Thoracic aorta (tissue), 2 donors: ENCODE measurements around the gene LNP1. TPM values are rescaled to one million over a fixed set of nuclear protein-coding genes. Genes with fewer than 3 reads are reported as not detected.
"Not testable (repeated sequence)": the region's sequence is repeated elsewhere in the genome, so short reads cannot be mapped to it uniquely, and the experiment has no call there.

ENCODE experiments used
- ATAC-seq: fragments of 150-250 bp; one replicate; pipeline ENCODE4 v1.8.0; 2017; ENCODE audit warnings: low read depth; ENCODE audit not compliant: insufficient number of reproducible peaks, low FRiP score
- DNase-seq: peaks from one replicate; pipeline ENCODE4 v3.0.0-alpha.2; 2020; ENCODE audit warnings: low spot score
- H3K27ac ChIP-seq, 2 donors: fragments of 200-600 bp; sonication (generic); 1 replicate in 1 of 2; 2 replicates in 1 of 2; pipeline ENCODE4 v1.5.1; 2016; ENCODE audit warnings: mild to moderate bottlenecking in 2 of 2, moderate library complexity in 2 of 2
- H3K27me3 ChIP-seq: fragments of 200-600 bp; sonication (generic); replicated peaks from 2 replicates; pipeline ENCODE4 v1.6.0; 2016; ENCODE audit warnings: mild to moderate bottlenecking; ENCODE audit not compliant: insufficient read depth
- H3K36me3 ChIP-seq: fragments of 200-600 bp; sonication (generic); one replicate; pipeline ENCODE4 v1.5.1; 2016
- H3K4me1 ChIP-seq, 2 donors: fragments of 200-600 bp; sonication (generic); 1 replicate in 1 of 2; 2 replicates in 1 of 2; pipeline versions ENCODE4 v1.5.1 to v1.6.0; 2016; ENCODE audit warnings: low read depth in 2 of 2, mild to moderate bottlenecking in 1 of 2; ENCODE audit not compliant: control insufficient read depth in 1 of 2
- H3K4me3 ChIP-seq: fragments of 200-600 bp; sonication (generic); 2 replicates; pipeline ENCODE4 v1.5.1; 2016; ENCODE audit warnings: mild to moderate bottlenecking
- H3K9me3 ChIP-seq: fragments of 200-600 bp; sonication (generic); 2 replicates; pipeline ENCODE4 v1.5.1; 2016
- total RNA-seq, 2 donors: library from RNA; depleted of rRNA; stranded (reverse); fragments of >200 nt; gene quantifications; one replicate each; pipeline versions ENCODE4 v1.1.0 to v1.2.3, GENCODE V29; 2016
- TF ChIP-seq, protein P1 (sequence below): fragments of 200-600 bp; sonication (generic); IDR thresholded peaks from one replicate; pipeline ENCODE4 v1.5.1; 2019; ENCODE audit warnings: antibody characterized with exemption

Gene LNP1, protein sequence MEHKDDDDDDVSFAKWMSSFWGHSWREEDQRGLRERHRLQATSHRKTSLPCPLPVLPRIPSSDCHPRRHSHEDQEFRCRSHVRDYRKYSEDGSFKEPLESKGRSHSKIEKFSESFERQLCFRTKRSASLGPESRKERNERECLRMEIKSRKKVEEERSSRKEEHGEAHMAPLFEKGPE
- total RNA-seq, result 10 to 100 TPM in 1 of 2 donors, 1 to 10 TPM in 1; 3.0 to 11.4 TPM

DNA sequence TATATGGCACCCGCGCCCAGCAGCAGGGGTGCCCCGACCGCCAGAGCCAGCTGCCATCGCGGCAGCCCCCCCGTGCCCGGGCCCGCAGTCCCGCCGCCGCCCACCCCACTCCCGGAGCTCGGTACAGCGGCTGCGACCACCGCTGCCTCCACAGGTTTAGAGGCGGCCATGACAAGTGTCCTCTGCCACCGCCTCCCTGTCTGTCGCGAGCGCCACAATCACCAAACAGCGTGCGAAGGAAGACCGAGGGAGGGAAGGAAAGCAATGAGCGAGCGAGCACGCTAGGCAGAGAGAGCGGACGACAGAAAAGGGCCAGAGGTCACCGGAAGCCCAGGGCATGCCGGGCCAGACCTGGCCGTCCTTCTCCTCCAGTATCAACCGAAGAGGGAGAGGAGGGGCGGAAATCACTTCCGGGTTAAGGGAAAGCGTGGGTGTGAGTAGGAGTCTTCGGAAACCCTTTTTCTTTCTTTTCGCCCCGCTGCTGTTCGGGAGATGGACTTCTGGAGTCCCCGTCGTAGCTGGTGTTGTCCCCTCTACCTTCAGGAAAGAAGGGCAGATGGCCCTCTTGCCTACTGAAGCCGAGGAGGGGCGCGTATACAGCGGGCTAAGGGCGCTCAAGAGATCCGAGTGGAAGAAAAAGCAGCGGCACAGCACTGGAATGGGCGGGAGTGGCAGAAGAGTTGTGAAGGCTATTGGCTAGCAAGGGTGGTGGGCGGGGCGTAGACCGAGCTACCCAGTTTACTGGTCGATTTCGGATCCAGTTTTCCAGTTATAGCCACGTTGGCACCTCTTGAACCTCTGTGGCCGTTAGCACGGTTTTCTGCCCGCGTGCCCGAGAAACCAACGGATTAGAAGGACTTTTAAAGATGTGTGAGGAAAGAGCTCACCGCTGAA, at the start of gene LNP1, which contains the start of gene TOMM70:
Gene LNP1, plus strand, starts transcription at position 760 of the 894 bp plus-strand sequence. CDS start 28,191 bp downstream, outside the sequence.
Gene TOMM70, minus strand, starts transcription at position 310 of the 894 bp plus-strand sequence. Its CDS starts 140 bp downstream, at position 170.
- ATAC-seq, result peak; percentile 100
- Histone ChIP-seq H3K4me1 (peaks cover 25 to 39% of the 10 kb centered on the region in 2 donors), H3K36me3 (no peaks in the 10 kb centered on the region), H3K27ac (peak within 1 kb of the TSS; percentile 93 to 95), H3K27me3 (no peaks in the 10 kb centered on the region), H3K9me3 (no peaks in the 10 kb centered on the region), H3K4me3 (peak within 1 kb of the TSS; percentile 98)
- peak; percentile 95 for DNase-seq
- TF ChIP-seq, protein P1, sequence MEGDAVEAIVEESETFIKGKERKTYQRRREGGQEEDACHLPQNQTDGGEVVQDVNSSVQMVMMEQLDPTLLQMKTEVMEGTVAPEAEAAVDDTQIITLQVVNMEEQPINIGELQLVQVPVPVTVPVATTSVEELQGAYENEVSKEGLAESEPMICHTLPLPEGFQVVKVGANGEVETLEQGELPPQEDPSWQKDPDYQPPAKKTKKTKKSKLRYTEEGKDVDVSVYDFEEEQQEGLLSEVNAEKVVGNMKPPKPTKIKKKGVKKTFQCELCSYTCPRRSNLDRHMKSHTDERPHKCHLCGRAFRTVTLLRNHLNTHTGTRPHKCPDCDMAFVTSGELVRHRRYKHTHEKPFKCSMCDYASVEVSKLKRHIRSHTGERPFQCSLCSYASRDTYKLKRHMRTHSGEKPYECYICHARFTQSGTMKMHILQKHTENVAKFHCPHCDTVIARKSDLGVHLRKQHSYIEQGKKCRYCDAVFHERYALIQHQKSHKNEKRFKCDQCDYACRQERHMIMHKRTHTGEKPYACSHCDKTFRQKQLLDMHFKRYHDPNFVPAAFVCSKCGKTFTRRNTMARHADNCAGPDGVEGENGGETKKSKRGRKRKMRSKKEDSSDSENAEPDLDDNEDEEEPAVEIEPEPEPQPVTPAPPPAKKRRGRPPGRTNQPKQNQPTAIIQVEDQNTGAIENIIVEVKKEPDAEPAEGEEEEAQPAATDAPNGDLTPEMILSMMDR, result no peak

DNA sequence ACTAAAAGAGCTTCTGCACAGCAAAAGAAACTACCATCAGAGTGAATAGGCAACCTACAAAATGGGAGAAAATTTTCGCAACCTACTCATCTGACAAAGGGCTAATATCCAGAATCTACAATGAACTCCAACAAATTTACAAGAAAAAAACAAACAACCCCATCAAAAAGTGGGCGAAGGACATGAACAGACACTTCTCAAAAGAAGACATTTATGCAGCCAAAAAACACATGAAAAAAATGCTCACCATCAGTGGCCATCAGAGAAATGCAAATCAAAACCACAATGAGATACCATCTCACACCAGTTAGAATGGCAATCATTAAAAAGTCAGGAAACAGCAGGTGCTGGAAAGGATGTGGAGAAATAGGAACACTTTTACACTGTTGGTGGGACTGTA, 49.6 kb upstream of the LNP1 start:
- not testable (repeated sequence) for DNase-seq, H3K27ac ChIP-seq, H3K4me1 ChIP-seq, H3K27me3 ChIP-seq, H3K4me3 ChIP-seq, ATAC-seq, H3K9me3 ChIP-seq
- peaks cover 32% of the 10 kb centered on the region for H3K36me3 ChIP-seq

DNA sequence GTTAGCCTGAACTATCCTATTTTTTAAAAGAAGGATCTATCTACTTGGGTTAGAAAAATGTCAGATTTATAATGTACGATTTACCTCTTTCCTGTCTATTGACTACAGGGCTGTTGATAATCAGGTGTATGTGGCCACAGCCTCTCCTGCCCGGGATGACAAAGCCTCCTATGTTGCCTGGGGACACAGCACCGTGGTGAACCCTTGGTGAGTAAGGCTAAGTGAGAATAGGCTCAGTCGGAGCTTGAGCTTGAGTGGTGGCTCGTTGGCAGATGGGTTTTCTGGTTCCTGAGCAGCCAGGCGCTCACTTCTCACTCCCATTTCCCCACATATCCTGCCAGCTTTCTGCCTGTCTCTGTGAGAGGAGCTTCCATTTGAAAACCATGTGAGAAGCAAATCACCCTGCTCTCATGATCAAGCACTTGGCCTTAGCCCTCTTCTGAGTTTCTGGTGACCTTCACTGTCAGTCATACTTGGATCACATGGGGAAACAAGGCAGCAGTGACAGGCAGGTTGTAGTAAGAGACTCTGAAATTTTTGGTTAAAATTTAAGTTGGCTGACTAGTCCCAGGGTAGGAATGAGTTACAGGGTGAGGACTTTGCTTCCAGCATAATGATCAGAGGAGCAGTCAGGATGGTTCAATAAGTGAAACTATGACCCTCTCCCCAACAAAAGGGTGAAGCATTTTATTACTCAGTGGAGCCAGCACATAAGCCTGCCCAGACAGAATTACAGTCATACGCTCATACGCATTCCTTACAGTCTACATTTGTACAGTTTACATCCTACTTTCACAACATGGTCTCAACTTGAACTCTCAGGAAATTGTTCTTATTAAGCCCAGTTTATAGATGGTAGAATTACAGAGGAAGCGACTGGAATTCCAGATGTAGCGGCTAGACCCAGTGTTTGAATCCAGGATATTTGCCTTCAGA, 48.8 kb upstream of the LNP1 start:
- ATAC-seq, result no peak
- TF ChIP-seq, protein P1, result no peak
- H3K27ac ChIP-seq, result no peak overlapping the region
- H3K36me3 ChIP-seq, result peaks cover 32% of the 10 kb centered on the region
- DNase-seq, result no peak
- no peaks in the 10 kb centered on the region for H3K27me3 ChIP-seq
- H3K4me3 ChIP-seq, result no peak overlapping the region
- no peaks in the 10 kb centered on the region for H3K9me3 ChIP-seq
- no peaks in the 10 kb centered on the region for H3K4me1 ChIP-seq

DNA sequence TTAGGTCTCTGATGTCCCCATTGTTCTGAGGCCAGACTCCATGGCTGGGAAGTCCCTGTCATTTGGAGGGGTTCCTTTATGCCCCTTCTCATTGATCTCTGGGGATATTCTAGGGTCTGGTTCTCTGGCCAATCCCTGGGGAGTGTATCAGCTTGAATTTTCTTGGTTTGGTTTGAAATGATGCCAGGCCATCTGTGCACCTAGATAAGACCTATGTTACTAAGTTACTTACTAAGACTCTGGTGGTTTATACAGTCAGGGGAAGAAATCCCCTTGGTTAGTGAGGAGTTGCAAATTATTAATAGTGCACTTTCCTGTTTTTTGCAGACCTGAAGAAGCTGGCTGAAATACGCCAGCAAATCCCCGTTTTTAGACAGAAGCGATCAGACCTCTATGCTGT, 46.5 kb upstream of the LNP1 start:
- ATAC-seq, result no peak
- Histone ChIP-seq H3K36me3 (peaks cover 18% of the 10 kb centered on the region), H3K4me1 (no peaks in the 10 kb centered on the region), H3K9me3 (no peaks in the 10 kb centered on the region), H3K27ac (no peak overlapping the region), H3K4me3 (no peak overlapping the region), H3K27me3 (no peaks in the 10 kb centered on the region)
- DNase-seq, result no peak
- TF ChIP-seq, protein P1, result no peak

DNA sequence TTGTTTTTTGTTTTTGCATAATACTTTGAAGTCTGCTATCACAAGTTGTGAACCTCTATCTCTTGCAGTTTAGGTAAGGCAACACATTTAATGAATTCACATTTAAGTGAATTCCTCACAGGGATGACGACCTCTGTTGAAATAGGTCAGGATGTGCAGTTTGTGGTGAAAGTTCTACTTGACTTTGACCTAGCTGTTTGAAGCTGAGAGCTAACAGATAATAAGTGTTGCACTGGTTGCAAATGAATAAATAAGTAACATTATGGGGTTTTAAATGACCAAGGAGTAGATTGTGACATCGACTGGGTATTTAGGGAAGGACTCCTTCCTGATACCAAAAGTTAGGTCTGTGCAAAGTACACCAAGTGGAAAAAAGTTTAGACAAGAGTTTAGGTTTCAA, 42.9 kb upstream of the LNP1 start:
- TF ChIP-seq, protein P1, result no peak
- Histone ChIP-seq H3K4me1 (no peaks in the 10 kb centered on the region), H3K36me3 (peaks cover 7% of the 10 kb centered on the region), H3K9me3 (no peaks in the 10 kb centered on the region), H3K27ac (no peak overlapping the region), H3K27me3 (no peaks in the 10 kb centered on the region), H3K4me3 (no peak overlapping the region)
- ATAC-seq (no peak), DNase-seq (no peak)
